ENCODE results near the gene NDUFAF2.

The NDUFAF2 gene

DNA sequence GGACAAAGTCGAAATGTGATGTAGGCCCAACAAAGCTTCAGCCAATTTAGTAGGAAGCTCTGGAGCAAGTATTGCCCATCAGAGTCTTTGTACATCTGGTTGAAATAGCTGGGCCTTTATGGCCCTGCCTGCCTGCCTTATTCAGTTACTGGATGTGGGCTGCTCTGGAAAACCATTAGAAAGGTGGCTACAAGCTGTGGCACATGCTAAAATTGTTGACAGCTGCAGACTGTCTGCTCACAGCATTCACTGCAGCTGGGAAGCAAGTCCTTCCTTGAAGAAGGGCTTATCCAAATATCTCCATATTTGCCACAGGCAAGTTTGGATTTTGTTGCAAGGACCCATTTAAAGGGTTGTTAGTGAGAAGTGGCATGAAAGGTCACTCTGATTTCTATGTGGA lies 192.8 kb downstream of the NDUFAF2 start:
- DNase-seq: no peak

DNA sequence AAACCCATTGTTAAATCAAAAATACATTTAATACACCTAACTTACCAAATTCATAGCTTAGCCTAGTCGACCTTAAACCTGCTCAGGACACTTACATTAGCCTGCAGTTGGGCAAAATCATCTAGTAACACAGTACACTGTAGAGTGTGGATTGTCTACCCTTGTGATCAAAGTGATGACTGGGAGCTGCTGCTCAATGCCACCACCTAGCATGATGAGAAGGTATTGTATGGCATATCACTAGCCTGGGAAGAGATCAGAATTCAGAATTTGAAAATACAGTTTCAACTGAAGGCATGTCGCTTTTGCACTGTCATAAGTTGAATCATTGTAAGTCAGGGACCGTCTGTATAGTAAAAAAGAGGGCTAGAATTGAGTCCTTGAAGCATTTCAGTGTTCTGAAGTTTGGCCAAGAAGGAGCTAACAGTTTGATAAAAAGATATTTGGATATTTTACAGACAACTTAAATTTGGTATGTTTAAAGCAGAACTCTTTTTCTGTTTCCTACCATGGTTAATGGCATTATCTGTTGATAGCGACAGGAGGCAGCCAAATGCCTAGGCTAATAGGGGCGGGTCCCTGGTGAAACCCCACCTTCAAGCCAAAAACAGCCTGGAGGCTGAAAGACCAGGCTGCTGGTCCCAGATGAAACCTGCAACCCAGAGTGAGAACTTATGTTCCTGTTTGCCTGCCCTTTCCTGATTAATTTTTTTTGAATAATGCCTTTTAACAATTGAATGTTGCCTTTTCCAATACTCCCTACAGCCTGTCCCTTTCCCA lies 194.3 kb downstream of the NDUFAF2 start:
- DNase-seq: peak; percentile 14

DNA sequence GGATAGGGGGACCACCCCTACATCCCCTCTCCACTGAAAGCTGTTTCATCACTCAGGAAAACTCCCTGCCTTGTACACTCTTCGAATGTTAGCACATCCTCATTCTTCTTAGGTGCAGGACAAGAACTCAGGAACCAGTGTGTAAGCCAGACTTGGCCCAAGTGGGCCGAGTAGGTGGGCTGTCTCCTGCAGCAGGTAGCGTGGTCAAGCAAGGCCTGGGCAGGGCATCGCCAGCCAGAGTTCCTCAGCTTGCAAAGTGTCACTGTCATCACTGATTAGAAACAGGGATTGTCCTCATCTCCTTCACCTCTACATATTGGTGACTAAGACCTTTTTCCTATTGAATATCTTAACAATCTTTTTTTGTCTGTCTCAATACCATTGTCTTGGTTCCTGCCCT lies 194.9 kb downstream of the NDUFAF2 start:
- no peak for DNase-seq

DNA sequence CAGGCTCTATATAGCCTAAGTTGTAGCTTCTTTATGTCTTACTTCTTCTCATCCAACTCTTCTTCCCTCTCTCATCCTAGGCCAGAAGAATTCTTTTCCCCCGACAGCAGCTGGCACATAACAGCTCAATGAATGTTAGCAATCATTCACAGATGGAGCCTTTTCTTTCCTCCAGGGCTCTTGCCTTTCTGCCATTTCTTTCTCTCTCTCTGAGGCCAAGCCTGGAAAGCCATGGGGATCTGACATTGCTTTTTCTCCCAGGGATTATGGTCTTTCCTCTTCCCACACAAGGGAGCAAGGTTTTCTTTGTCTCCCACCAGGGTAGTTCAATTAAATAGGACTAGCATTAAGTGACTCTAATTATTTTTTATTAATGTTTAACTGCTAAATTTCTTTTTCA lies 196.8 kb downstream of the NDUFAF2 start:
- DNase-seq: no peak

DNA sequence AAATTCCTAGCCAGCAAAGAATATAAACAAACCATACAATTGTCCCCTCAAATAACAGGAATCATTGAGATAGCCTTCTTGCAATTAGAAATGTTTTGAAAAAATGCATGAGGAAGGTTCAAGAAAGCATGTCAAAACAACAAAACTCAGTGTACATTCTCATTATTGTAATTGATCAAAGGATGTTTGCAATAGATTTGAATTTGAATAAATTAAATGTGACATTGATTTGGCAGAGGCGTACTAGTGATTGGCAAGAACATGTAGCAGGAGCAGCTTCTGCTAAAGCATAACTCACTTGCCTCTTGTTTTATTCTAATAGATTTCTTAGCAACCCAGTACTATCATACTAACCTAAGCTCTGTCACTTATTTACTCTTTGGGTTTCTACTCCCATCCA lies 197.4 kb downstream of the NDUFAF2 start:
- no peak for DNase-seq

DNA sequence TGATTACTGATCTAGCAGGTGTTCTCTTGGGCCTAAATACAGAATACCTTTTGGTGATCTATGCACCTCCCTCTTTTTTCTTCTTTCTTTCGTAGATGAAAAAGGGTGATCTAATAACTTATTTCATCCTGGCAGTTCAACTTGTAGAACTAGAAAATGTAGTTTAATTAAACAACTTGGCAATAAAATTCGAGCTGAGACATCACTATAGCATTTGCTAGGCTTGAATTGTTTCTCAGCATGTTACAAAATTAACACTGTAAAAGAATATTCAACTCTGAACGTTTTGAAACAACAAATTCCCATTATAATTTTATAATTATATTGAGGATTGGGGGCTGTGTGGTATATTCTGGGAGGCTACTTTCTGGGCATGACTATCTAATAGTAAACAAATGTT lies 197.8 kb downstream of the NDUFAF2 start:
- no peak for DNase-seq

DNA sequence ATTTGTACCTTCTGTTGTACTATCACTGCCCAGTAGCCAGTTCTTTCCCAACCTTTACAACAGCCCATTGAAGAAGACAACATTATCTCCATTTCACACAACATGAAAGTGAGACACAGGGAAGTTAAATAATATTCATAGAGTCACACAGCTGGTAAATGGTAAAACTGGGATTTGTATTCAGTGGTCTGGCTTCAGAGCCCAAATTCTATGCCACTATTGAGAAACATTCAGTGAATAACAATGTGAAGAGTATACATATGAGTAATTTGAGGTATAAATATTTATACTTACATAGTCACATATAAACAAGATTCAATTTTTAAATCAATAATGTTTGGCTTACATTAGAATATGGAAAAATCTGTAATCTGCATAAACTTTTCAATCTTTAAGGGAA lies 203.5 kb downstream of the NDUFAF2 start:
- no peak for DNase-seq

DNA sequence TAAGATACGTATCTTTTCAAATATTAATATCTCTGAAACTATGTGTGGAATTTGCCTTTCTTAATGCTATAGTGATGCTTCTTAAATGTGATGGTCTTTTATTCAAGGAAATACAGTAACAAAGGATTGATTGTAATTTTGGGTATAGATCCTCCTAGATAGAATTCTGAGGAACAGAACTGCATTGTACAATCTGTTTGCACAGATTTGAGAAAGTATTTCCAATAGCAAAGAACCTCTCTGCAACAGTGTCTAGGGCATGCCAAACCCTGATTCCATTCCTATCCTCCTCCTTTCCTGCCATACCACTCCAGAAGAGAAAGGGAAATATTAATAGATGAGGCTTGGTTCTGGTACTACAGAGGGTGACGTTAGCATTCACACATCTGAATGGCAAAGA lies 206.9 kb downstream of the NDUFAF2 start:
- no peak for DNase-seq

DNA sequence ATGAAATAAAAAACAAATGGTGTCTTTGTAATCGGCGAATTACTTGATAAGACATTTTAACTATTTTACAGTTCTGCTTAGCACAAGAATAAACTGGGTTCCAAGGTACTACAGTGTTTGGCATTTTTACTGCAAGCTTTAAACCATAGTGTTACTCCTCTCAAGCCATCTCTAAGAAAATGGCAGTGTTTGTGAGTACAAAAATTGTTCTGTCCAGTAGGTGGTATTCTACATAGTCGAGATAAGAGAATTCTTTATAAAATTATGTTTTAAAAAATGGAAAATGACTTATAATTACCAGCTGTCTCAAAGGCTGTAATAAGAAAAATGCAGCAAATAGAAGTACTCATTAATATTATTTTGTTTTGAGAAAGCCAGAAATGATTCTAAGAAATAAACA lies 214.1 kb downstream of the NDUFAF2 start:
- no peak for DNase-seq

DNA sequence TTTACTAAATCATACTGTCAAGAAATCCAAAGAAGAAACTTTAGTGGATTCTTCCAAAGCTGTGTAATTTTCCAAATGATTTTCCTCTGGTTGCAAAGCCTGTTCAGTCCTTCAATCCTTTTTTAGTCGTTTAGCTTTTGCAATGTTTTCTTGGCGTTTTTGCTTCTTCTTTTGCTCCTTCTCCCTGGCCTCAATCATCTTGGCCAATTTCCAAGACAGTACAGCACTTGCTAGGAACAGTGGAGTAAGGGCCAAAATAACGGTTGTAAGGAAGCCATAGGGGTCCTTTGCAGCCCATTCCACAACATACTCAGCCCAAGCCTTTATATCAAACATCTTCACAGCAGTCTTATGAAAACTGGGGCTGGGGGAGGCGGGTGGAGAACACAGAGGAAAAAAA lies 214.8 kb downstream of the NDUFAF2 start:
- DNase-seq: no peak

DNA sequence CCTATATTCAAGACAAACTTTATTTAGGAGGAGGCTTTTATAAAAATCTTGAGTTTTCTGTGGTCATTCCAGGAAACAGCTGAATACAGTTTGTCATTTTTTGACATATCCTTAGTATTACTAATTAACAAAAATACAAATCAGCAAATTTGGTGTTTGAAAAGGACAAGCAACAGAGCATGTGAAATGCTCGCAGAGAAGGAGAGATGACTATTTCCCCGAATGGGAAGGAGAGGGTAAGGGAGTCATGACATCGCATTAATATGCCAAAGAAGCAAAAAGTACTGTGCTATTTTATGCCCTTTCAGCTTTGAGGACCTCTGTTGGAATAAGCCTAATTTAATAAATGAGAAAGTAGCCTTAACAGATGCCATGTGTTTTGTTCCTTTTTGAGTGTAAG lies 215.5 kb downstream of the NDUFAF2 start:
- no peak for DNase-seq

DNA sequence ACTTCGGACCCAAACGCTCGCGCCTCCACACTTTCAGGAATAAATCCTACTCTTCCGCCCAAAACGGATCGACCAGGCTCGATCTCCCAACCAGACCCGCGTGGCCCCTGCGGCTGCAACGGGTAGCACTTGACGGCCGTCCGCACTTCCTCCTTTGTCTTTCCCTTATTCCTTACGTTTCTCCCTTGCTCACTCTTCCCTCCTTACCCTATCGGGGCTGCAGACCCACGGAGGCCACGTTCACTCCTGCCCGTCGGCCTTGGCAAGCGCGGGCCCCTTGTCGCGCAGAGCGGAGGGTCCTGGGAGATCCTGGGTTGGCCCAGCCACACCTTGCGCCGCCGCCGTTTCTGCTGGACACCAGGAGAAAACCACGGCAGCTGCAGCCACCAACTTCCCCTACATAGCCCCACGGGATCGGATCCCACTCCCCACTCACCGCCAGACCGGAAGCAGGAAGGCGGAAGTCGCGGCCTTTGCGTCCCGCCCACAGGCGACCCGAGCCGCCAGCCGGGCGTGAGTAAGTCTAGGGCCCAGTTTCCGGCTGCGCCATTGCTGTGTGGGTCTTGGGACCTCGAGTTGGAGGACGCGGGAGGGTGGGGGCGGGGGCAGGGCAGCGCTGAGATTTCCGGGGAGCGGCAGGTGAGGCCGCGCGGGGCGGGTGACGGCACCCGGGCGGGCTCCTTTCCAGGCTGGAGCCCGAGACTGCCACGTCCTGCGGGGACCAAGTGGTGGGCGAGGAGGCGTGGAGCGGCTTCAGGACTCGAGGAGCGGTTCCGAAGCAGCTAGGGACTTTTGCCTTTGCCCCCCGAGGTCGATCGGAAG lies 217.2 kb downstream of the NDUFAF2 start, which contains the start of gene SMIM15:
Gene SMIM15, minus strand, starts transcription at position 459 of the 822 bp plus-strand sequence. CDS start 2,297 bp downstream, outside the sequence.
- peak; percentile 94 for DNase-seq

DNA sequence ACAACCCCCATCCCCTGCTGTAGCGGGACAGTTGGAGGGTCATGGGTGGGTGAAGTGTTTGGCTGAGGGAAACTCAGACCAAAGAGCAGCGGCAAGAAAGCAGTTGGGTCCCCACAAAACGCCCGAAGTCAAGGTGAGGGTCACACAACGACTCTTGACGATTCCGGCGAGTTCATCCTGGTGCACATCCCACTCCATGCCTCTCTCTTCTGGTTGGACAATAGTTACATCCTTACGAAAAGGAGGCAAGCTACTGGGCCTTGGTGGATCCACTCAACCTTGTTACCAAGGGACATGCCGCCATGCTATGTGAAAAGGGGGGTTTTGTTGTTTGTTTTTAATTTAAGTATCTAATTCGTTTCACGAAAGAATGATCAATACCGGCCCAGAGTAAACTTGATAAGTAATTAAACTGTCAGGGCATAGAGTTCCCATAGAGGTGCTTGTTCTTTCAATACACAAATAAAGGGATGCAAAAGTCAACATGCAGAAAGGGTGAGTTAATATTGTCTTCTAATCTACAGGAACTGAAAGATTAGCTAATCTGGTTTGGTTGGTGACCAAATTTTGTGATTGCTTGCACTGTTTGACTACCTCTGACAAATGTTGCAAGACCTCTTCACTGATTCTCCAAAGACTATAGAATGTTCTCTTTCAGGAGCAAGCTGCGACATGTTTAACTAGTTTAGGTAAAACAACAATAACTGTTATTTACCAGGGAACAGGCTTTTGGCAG lies 218.0 kb downstream of the NDUFAF2 start:
- DNase-seq: peak; percentile 60

DNA sequence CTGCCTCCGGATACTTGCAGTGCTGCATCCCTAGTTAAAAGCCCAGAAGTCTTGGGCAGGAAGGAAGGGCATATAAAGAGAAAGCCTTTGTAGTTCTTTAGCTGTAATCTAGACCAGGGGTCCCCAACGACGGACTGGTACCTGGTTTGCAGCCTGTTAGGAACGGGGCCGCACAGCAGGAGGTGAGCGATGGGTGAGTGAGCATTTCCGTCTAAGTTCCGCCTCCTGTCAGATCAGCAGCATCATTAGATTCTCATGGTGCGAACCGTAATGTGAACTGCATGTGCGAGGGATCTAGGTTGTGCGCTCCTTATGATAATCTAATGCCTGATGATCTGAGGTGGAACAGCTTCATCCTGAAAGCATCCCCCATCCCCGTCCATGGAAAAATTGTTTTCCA lies 218.9 kb downstream of the NDUFAF2 start:
- DNase-seq: no peak

DNA sequence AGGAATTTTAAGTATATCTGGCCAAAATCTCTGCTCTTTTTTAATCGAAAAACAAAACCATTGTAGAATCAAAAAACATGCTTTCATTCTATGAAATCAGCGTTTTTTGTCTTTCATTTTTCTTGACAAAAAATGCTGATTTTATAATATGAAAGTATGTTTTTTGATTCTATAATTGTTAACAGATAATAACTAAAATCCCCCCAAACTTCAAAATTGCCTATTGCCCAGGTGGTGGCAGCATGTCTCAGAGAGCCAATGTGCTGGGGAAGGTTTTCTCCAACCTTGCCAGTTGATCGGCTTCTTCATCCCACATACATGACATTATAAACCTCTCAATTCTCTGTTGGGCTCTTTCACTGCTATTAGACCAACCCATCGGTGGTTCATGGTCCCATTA lies 222.4 kb downstream of the NDUFAF2 start:
- peak; percentile 8 for DNase-seq

DNA sequence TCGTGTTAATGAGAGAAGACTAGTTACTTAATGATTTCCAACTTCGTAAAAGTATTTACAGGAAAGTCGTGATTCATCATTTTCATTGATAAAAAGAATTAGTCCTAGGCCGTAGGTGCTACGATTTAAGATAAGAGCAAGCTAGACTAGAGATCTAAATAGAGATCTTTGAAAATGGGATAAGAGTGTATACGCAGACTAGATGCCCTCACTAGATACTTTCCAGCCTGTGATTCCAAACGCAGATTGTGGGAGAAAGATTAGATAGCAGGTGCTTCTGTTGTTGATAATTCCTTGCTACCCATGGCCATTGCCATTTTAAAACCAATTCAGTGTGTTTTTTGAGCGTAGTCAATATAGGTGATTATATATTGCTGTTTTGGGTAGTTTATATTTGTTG lies 223.9 kb downstream of the NDUFAF2 start:
- DNase-seq: no peak

DNA sequence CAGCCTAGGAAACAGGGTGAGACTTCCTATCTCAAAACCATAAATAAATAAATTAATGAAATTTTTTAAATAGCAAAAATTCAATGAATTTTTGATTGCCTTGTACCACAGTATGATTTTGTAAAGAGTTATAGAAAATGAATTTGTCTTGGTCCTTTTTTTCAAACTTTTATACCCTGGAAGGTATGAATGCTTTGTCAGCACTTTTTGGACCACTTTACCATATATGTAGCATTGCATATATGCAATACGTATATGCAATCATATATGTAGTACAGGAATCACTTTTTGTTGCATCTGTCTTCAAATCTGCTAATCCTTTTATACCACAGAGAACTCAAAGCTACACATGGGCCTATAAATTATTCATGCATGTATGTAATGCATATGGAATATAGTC lies 226.5 kb downstream of the NDUFAF2 start:
- DNase-seq: no peak

DNA sequence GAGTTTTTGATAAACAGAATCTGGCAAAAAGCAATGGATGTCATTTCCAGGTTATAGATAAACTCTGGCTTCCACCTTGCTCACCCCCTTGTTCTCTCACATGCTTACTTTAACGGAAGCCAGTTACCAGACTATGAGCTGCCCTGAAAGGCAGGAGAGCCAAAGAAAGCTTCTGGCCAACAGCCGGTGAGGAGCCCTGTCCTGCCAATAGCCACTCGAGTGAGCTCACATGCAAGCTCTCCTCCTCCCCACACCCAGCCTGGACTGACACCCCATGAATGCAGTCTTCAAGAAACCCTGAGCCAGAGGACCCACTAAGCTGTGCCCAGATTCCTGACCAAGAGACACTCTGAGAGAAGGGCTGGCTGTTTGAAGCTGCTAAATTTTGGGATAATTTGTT lies 231.6 kb downstream of the NDUFAF2 start:
- no peak for DNase-seq

DNA sequence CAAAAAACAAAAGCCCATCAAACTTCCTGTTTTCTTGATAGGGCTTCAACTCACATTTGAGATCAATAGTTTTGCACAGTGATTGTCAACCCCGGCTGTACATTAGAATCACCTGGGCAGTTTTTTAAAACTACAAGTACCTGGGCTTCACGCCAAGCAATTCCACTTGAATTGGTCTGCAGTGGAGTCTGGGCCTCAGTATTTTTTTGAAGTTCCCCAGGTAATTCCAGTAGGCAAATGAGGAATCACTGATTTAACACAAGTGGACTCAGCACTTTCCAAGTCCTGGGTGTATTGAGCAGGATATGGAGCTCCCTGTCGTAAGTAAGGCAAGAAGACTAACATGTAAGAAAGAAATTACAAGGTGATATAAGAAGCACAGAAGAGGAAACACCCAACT lies 232.1 kb downstream of the NDUFAF2 start:
- DNase-seq: no peak

DNA sequence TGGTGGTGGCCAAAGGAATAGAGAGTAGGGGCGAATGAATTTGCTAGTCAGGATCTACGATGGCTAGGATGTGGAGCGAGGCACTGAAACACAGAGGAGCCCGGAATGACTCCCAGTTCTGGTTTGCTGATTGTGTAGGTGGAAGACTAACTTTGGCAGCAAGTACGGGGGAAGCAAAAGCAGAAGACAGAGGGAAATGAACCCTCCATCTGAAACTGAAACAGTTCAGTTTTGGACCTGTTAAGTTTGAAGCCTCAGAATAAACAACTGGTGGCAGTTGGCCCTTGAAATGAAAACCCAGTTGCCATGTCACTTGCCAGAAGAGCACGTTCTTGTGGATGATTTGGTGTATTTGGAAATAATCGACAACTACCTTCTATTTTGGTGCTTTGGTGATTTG lies 232.7 kb downstream of the NDUFAF2 start:
- DNase-seq: no peak

DNA sequence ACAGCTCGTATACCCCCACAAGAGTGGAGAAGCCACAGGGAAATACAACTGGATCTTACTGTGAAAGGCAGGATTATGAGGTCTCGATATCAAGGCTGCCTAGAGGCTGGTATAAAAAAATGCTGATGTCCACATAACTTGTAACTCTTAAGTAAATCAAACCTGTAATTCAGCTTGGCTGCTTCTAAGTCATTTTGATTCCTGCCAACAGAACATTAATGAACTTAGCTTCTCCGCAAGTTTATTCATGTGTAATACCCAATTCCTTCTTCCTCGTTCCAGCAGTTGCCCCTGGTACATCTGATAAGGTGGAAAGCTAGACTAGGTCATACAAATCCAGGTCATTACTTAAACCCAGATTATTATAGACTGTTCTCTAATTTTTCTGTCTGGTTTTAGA lies 233.7 kb downstream of the NDUFAF2 start:
- no peak for DNase-seq

DNA sequence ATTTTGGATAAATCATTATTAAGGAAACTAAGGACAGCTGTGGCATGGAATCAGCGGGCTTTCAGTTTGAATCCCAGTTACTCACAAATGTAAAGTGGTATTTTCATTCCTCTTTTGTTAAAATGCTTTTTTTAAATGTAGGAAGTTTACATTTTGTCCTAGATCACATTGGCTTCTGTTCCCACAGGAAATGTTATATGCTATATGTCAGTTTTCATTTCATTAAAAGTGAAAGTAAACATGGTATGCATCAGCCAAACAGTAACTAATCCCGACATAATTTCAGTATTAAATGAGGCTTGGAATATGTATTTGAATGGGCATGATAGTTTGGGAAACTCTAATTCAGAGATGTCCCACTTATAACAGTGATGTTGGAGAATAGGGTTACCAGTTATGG lies 235.9 kb downstream of the NDUFAF2 start:
- no peak for DNase-seq

DNA sequence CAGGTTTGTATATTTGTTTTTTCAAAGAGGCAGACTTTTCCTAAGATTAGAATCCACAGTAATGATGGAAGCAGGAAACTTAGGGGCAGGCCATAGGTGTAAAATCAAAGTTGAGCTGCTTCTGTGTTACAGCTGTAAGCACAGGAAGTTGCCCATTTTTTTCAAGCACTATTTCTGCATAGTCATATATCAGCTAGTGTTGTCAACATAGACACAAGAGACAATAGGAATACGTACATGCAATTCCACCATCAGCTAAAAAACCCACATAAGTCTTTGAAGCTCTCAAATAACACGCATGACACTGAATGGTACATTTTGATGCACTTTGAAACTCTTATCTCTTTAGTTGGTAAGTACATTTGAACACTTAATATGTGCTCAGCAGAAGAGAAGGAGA lies 237.4 kb downstream of the NDUFAF2 start:
- DNase-seq: no peak

DNA sequence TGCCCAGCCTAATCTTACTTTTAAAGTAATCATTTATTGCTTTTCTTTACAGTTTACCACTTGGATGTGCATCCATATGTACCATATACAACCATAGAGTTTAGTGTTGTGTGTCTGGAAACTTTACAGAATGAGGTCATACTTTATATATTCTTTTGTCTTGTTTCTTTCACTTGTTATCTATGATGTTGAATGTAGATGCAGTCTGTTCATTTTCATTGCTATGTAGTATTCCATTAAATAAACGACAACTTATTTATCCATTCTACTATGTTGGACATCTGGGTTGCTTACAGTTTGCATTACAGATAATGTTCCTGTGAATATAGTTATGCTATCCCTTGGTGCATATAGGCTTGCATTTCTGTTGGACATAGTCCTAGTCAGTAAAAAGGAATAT lies 238.5 kb downstream of the NDUFAF2 start:
- DNase-seq: no peak

Measured in NCI-H82 (cell line).